ENCODE data around the gene PGBD1.
"Not testable (repeated sequence)": the region's sequence is repeated elsewhere in the genome, so short reads cannot be mapped to it uniquely, and the experiment has no call there.

PGBD1 gene

DNA sequence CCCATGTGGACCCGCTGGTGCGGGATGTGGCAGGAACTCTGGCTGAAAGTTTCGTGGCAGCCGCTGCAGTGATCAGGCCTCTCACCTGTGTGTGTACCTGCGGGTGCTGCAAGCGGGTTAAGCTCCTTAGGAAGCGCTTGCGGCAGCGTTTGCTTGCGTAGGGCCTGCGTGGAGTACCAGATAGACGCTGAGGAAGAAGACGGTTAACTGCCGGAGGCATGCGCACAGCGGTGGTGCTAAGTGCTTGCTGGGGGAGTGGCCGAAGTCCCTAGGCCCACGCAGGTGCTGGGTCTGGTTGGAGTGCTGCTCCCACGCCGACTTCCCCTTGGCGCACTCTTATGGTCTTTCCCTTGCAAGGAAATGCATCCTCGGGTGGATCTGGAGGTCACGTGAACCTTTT is 31.6 kb downstream of the PGBD1 start:
- H3K27ac ChIP-seq (ENCODE audit: low read depth, low read length), result no peak overlapping the region
- H3K36me3 ChIP-seq (ENCODE audit: control insufficient read depth, insufficient read depth, low read length), result no peaks in the 10 kb centered on the region
- no peaks in the 10 kb centered on the region for H3K9me3 ChIP-seq (ENCODE audit: control insufficient read depth, insufficient read depth, low read depth, low read length)
- no peak overlapping the region for H3K4me3 ChIP-seq (ENCODE audit: low read depth, low read length)
- H3K27me3 ChIP-seq (ENCODE audit: control insufficient read depth, insufficient read depth, low read length), result no peaks in the 10 kb centered on the region
- no peak overlapping the region for H3K9ac ChIP-seq (ENCODE audit: low read length)
- H3K4me1 ChIP-seq (ENCODE audit: control insufficient read depth, insufficient read depth, low read length), result peaks cover 17% of the 10 kb centered on the region; the same call in 1 of the 2 replicates

DNA sequence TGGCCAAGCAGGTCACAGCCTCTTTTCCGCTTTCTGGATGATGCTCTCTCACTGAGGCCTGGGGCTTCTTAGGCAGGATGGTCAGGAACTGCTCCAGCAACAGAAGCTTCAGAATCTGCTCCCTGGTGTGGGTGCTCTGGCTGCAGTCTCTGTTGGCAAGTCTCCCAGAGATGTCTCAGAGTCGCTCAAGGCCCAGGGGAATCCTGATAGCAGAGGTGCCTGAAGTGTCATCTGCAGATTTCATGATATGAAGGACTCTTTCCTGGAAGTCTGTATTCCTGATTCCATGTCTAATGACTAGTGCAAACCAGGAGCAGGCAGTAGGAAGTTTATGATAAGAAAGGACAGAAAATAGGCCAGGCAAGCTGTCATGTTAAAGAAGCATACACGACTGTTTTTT is 34.3 kb downstream of the PGBD1 start:
- peaks cover 4% of the 10 kb centered on the region for H3K9me3 ChIP-seq (ENCODE audit: control insufficient read depth, insufficient read depth, low read depth, low read length)

DNA sequence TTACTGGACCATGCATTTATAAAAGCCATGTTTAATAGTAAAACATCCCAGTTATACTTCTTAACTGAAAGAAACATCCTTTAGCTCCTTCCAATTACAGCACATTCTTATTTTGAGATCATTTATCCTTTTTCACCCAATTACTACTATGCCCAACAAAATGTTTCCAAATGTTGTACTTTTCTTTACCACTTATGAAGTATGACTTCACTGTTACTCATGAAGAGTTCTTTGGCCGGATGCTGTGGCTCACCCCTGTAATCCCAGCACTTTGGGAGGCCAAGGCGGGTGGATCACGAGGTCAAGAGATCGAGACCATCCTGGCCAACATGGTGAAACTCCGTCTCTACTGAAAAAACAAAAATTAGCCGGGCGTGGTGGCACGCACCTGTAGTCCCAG is 36.5 kb downstream of the PGBD1 start:
- H3K4me3 ChIP-seq (ENCODE audit: low read depth, low read length); H3K27ac ChIP-seq (ENCODE audit: low read depth, low read length); H3K9me3 ChIP-seq (ENCODE audit: control insufficient read depth, insufficient read depth, low read depth, low read length); H3K36me3 ChIP-seq (ENCODE audit: control insufficient read depth, insufficient read depth, low read length); H3K4me1 ChIP-seq (ENCODE audit: control insufficient read depth, insufficient read depth, low read length); H3K9ac ChIP-seq (ENCODE audit: low read length); H3K27me3 ChIP-seq (ENCODE audit: control insufficient read depth, insufficient read depth, low read length): not testable (repeated sequence)

More for the DNA sequence above, 34.3 kb downstream of the PGBD1 start:
- H3K9ac ChIP-seq (ENCODE audit: low read length), result no peak overlapping the region
- H3K27me3 ChIP-seq (ENCODE audit: control insufficient read depth, insufficient read depth, low read length), result no peaks in the 10 kb centered on the region
- H3K4me3 ChIP-seq (ENCODE audit: low read depth, low read length), result no peak overlapping the region
- no peak overlapping the region for H3K27ac ChIP-seq (ENCODE audit: low read depth, low read length)
- peaks cover 9% of the 10 kb centered on the region; the same call in 1 of the 2 replicates for H3K4me1 ChIP-seq (ENCODE audit: control insufficient read depth, insufficient read depth, low read length)
- no peaks in the 10 kb centered on the region for H3K36me3 ChIP-seq (ENCODE audit: control insufficient read depth, insufficient read depth, low read length)

DNA sequence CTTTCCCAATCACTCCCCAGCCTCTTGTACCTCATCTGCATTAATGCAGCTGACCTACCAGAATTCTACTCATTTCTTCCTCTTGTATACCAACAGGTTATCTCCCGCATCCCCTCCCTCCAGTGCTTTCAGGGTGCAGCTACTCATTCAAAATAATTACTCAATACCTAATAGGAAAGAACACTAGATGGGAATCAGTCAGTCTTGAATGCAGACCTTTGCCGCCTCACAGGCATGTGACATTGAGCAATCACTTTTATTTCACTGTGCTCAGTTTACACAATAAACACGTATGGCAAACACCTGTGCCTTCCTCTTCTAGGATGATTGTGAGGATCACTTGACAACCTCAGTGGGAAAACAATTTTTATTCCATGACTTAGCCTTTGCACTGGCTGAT is 41.3 kb downstream of the PGBD1 start:
- H3K9me3 ChIP-seq (ENCODE audit: control insufficient read depth, insufficient read depth, low read depth, low read length), result peaks cover 39% of the 10 kb centered on the region
- H3K4me1 ChIP-seq (ENCODE audit: control insufficient read depth, insufficient read depth, low read length), result no peaks in the 10 kb centered on the region
- peaks cover 26% of the 10 kb centered on the region for H3K36me3 ChIP-seq (ENCODE audit: control insufficient read depth, insufficient read depth, low read length)
- no peak overlapping the region for H3K27ac ChIP-seq (ENCODE audit: low read depth, low read length)
- H3K4me3 ChIP-seq (ENCODE audit: low read depth, low read length), result no peak overlapping the region
- H3K9ac ChIP-seq (ENCODE audit: low read length), result no peak overlapping the region
- H3K27me3 ChIP-seq (ENCODE audit: control insufficient read depth, insufficient read depth, low read length), result no peaks in the 10 kb centered on the region

DNA sequence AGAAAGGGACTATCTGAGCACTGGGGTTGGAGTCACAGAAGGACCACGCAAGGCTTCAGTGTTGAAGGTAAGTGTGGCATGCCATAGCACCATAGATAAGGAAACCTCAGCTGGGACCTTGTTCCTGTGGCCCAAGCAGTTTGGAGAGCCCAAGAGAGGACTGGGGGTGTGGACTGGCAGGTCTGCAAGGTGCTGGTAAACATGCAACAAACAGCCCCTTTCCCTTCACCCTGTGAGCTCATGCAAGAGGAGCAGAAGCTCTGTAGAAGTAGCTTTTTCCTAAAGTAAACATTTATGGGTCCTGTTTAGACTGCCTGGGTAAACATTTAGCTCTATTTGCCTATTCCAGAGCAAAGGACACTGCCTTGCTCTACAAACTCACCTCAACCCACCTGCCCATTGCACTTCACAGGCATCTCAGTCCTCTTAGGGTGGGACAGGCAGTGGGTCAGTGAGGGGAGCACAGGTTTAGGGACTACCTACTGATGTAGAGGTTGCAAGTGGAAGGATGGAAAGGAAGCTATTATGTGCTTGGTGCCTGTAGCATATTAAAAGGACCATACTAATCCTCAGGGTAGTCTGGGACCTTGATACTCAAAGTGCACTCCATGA is 42.5 kb downstream of the PGBD1 start:
- H3K4me3 ChIP-seq (ENCODE audit: low read depth, low read length), result no peak overlapping the region
- no peak overlapping the region for H3K27ac ChIP-seq (ENCODE audit: low read depth, low read length)
- H3K27me3 ChIP-seq (ENCODE audit: control insufficient read depth, insufficient read depth, low read length), result no peaks in the 10 kb centered on the region
- H3K9ac ChIP-seq (ENCODE audit: low read length), result no peak overlapping the region
- peaks cover 26% of the 10 kb centered on the region for H3K36me3 ChIP-seq (ENCODE audit: control insufficient read depth, insufficient read depth, low read length)
- no peaks in the 10 kb centered on the region for H3K4me1 ChIP-seq (ENCODE audit: control insufficient read depth, insufficient read depth, low read length)
- H3K9me3 ChIP-seq (ENCODE audit: control insufficient read depth, insufficient read depth, low read depth, low read length), result peaks cover 41% of the 10 kb centered on the region

DNA sequence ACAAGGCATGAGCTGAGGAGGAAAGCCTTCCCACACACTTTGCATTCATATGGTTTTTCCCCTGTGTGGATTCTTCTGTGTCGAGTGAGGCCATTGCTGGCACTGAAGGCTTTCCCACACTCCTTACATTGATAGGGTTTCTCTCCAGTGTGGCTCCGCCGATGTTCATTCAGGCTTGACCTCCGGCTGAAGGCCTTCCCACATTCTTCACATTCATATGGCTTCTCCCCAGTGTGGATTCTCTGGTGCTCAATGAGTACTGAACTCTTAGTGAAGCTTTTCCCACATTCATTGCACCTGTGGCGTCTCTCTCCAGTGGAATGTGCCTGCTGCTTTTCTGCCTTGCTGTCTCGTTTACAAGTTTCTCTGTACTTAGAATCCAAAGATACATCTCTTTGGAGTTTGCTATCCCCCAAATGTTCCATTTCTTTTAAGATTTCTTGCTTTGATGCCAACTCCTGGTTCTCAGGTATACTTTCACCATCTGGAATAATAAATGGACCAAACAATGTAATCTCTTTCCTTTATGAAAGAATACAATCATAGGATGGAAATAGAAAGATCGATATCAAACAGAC is 45.1 kb downstream of the PGBD1 start:
- no peaks in the 10 kb centered on the region for H3K4me1 ChIP-seq (ENCODE audit: control insufficient read depth, insufficient read depth, low read length)
- no peak overlapping the region for H3K9ac ChIP-seq (ENCODE audit: low read length)
- no peak overlapping the region for H3K27ac ChIP-seq (ENCODE audit: low read depth, low read length)
- H3K4me3 ChIP-seq (ENCODE audit: low read depth, low read length), result no peak overlapping the region
- H3K27me3 ChIP-seq (ENCODE audit: control insufficient read depth, insufficient read depth, low read length), result no peaks in the 10 kb centered on the region
- peaks cover 37% of the 10 kb centered on the region for H3K9me3 ChIP-seq (ENCODE audit: control insufficient read depth, insufficient read depth, low read depth, low read length)
- H3K36me3 ChIP-seq (ENCODE audit: control insufficient read depth, insufficient read depth, low read length), result peaks cover 26% of the 10 kb centered on the region

DNA sequence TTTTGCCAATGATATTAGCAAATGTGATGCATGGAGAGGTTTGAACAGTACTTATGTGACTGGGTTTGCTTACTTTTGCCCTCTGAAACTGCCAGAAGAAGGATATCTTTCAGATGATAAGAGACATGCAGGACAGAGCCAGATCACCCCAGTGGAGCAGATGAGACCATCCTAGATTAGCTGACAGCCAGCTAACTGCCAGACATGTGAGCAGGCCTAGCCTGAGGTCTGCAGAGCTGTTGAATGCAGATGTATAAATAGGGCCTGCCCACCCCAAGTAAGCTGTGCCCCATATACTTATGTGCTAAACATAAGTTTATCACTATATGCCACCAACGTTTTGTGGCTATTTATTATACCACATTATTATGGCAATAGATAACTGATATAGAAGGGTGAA is 48.7 kb downstream of the PGBD1 start:
- Histone ChIP-seq H3K27me3 (ENCODE audit: control insufficient read depth, insufficient read depth, low read length) (no peaks in the 10 kb centered on the region), H3K36me3 (ENCODE audit: control insufficient read depth, insufficient read depth, low read length) (peaks cover 24% of the 10 kb centered on the region), H3K27ac (ENCODE audit: low read depth, low read length) (no peak overlapping the region), H3K4me3 (ENCODE audit: low read depth, low read length) (no peak overlapping the region), H3K9ac (ENCODE audit: low read length) (no peak overlapping the region), H3K4me1 (ENCODE audit: control insufficient read depth, insufficient read depth, low read length) (peaks cover 7% of the 10 kb centered on the region; the same call in 1 of the 2 replicates), H3K9me3 (ENCODE audit: control insufficient read depth, insufficient read depth, low read depth, low read length) (peaks cover 33% of the 10 kb centered on the region)

DNA sequence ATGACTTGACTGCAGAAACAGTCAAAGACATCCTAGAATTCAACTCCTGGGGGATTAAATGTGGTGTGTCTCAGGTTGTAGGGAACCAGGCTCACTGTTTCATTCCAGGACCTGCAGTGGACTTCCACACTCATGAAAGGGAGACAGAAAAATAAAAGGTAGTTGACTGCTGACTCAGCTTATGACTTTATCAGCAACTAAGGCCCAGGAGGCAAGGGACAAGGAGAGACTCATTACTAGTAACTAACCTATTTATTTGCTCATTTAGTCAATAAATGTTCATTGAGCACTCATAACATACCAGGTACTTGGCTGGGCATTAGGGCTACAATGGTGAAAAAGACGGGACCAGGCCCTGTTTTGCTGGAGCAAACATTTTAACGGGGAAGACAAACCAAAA is 51.7 kb downstream of the PGBD1 start:
- H3K36me3 ChIP-seq (ENCODE audit: control insufficient read depth, insufficient read depth, low read length), result no peaks in the 10 kb centered on the region
- H3K27ac ChIP-seq (ENCODE audit: low read depth, low read length), result no peak overlapping the region
- no peak overlapping the region for H3K9ac ChIP-seq (ENCODE audit: low read length)
- peaks cover 15% of the 10 kb centered on the region for H3K4me1 ChIP-seq (ENCODE audit: control insufficient read depth, insufficient read depth, low read length)
- H3K27me3 ChIP-seq (ENCODE audit: control insufficient read depth, insufficient read depth, low read length), result no peaks in the 10 kb centered on the region
- no peak overlapping the region for H3K4me3 ChIP-seq (ENCODE audit: low read depth, low read length)
- peaks cover 7% of the 10 kb centered on the region for H3K9me3 ChIP-seq (ENCODE audit: control insufficient read depth, insufficient read depth, low read depth, low read length)

DNA sequence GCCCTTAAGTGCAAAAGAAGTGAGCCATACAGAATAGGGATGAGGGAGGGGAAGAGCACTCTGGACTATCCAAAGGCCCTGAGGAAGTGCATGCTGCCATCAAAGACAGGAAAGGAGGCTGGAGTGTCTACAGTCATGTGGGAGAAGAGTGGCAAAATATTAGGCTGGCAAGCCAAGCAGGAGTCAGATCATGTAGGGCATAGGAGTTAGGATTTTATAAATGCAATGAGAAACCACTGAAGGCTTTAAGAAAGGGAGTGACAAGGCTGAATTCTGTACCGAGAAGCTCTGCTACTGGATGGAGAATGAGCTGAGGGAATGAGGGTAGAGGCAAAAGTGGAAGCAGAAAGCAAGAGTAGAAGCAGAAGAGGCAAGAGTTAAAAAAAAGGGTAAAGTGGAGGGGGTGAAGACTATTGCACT is 52.2 kb downstream of the PGBD1 start:
- Histone ChIP-seq H3K27ac (ENCODE audit: low read depth, low read length) (no peak overlapping the region), H3K4me3 (ENCODE audit: low read depth, low read length) (no peak overlapping the region), H3K9me3 (ENCODE audit: control insufficient read depth, insufficient read depth, low read depth, low read length) (peaks cover 7% of the 10 kb centered on the region), H3K4me1 (ENCODE audit: control insufficient read depth, insufficient read depth, low read length) (peaks cover 15% of the 10 kb centered on the region), H3K9ac (ENCODE audit: low read length) (no peak overlapping the region), H3K36me3 (ENCODE audit: control insufficient read depth, insufficient read depth, low read length) (no peaks in the 10 kb centered on the region), H3K27me3 (ENCODE audit: control insufficient read depth, insufficient read depth, low read length) (no peaks in the 10 kb centered on the region)

DNA sequence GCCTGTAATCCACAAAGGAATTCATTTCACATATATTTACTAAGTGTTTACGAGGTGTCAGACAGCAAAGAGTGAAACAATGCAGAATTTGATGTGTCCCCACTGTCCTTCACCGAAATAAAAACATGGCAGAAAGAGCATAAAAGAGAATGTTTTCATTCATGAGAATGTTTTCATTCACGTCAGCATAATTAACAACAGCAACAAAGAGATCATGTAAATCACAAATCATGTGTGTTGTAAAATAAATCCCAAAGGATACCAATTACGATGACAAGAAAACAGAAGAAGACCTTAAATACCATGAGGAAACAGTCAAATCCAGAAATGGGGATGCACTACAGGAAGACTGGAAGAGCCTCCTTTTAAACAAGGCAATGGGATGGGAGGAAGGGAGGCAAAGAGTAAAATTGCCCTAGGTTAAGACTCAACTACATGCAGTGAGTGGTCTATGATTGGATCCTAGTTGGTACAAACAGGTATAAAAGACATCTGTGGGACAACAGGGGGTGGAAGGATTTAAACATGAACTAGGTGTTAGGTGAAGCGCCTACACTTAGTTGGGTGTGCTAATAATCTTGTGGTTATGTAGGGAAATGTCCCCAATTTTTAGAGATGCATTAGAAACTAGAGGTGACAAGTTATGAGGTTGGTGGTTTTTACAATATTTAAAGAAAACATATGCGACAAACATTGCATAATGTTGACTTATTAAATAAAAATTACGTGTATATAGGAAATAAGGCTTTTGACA is 53.1 kb downstream of the PGBD1 start:
- Histone ChIP-seq H3K4me1 (ENCODE audit: control insufficient read depth, insufficient read depth, low read length) (peaks cover 15% of the 10 kb centered on the region), H3K9me3 (ENCODE audit: control insufficient read depth, insufficient read depth, low read depth, low read length) (no peaks in the 10 kb centered on the region; the same call in 1 of the 2 replicates), H3K9ac (ENCODE audit: low read length) (peak overlapping the region; percentile 78), H3K4me3 (ENCODE audit: low read depth, low read length) (peak overlapping the region; percentile 83), H3K27me3 (ENCODE audit: control insufficient read depth, insufficient read depth, low read length) (no peaks in the 10 kb centered on the region), H3K36me3 (ENCODE audit: control insufficient read depth, insufficient read depth, low read length) (no peaks in the 10 kb centered on the region), H3K27ac (ENCODE audit: low read depth, low read length) (peak overlapping the region; percentile 98)

DNA sequence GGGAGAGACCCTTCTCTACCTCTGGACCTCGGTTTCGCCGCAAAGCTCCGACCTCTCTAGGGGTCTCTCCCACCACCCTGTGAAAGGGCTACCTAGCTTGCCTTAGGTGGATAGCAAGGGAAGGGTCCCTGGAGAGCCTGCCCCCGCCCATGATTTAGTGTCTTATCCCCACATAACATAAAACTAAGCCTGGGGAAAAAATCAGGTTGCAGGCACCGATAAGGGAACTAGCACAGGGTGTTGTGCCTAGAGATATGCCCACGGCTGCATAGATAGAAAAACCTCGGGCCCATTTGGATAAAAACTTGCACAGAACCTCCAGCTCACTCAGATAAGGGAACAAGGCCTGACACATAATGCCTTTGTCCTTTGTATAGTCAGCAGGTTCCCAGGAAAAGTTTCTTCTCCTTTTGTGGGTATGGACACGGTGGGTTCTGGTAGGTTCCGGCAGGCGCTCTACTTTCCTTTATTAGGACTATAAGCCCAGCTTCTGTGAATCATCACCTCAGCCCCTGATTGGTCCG is 53.7 kb downstream of the PGBD1 start:
- Histone ChIP-seq H3K9ac (ENCODE audit: low read length) (peak overlapping the region; percentile 78), H3K4me1 (ENCODE audit: control insufficient read depth, insufficient read depth, low read length) (peaks cover 15% of the 10 kb centered on the region), H3K27me3 (ENCODE audit: control insufficient read depth, insufficient read depth, low read length) (no peaks in the 10 kb centered on the region), H3K27ac (ENCODE audit: low read depth, low read length) (peak overlapping the region; percentile 98), H3K4me3 (ENCODE audit: low read depth, low read length) (peak overlapping the region; percentile 83), H3K9me3 (ENCODE audit: control insufficient read depth, insufficient read depth, low read depth, low read length) (no peaks in the 10 kb centered on the region; the same call in 1 of the 2 replicates), H3K36me3 (ENCODE audit: control insufficient read depth, insufficient read depth, low read length) (no peaks in the 10 kb centered on the region)
